HG03378 (cell line): ENCODE results near the gene RPTOR.
"Not testable (repeated sequence)": the region's sequence is repeated elsewhere in the genome, so short reads cannot be mapped to it uniquely, and the experiment has no call there.

Source experiments
- ATAC-seq: cut with Tn5 transposase; IDR thresholded peaks from one replicate; pipeline ENCODE4 v1.9.1; 2021; ENCODE audit warnings: mild to moderate bottlenecking, moderate library complexity; ENCODE audit not compliant: unreplicated experiment

The RPTOR gene

GRCh38 chr17:80546267-80546666, 1.6 kb downstream of the RPTOR start:
- ATAC-seq = no peak

GRCh38 chr17:80552523-80552922, 7.9 kb downstream of the RPTOR start:
- ATAC-seq = no peak

GRCh38 chr17:80555266-80555665, 10.6 kb downstream of the RPTOR start:
- ATAC-seq = no peak

GRCh38 chr17:80558046-80558445, 13.4 kb downstream of the RPTOR start:
- no peak for ATAC-seq

- no peak for ATAC-seq
These were observed 15.2 kb downstream of the RPTOR start for GRCh38 chr17:80559825-80560251.

GRCh38 chr17:80561541-80562114, 17.0 kb downstream of the RPTOR start:
- no peak for ATAC-seq

GRCh38 chr17:80564545-80564944, 19.9 kb downstream of the RPTOR start:
- no peak for ATAC-seq

GRCh38 chr17:80565343-80566053, 20.9 kb downstream of the RPTOR start:
- no peak for ATAC-seq

- ATAC-seq = no peak
These were observed 21.4 kb downstream of the RPTOR start for GRCh38 chr17:80566054-80566400.

- no peak for ATAC-seq
These were observed 23.6 kb downstream of the RPTOR start for GRCh38 chr17:80568246-80568645.

- no peak for ATAC-seq
These were observed 25.3 kb downstream of the RPTOR start for GRCh38 chr17:80569924-80570323.

GRCh38 chr17:80573701-80574100, 29.1 kb downstream of the RPTOR start:
- ATAC-seq = no peak

GRCh38 chr17:80574496-80574895, 29.9 kb downstream of the RPTOR start:
- ATAC-seq = no peak

- no peak for ATAC-seq
These were observed 30.6 kb downstream of the RPTOR start for GRCh38 chr17:80575057-80575875.

GRCh38 chr17:80577876-80578570, 33.4 kb downstream of the RPTOR start:
- no peak for ATAC-seq

GRCh38 chr17:80578668-80579388, 34.2 kb downstream of the RPTOR start:
- not testable (repeated sequence) for ATAC-seq

GRCh38 chr17:80582165-80582564, 37.5 kb downstream of the RPTOR start:
- ATAC-seq = no peak

GRCh38 chr17:80584176-80584905, 39.7 kb downstream of the RPTOR start:
- ATAC-seq = no peak

- ATAC-seq = no peak
These were observed 41.5 kb downstream of the RPTOR start for GRCh38 chr17:80585890-80586845.
